WTC11 (cell line): ENCODE data around the gene CTPS2. TPM values are rescaled to one million over a fixed set of nuclear protein-coding genes. Genes with fewer than 3 reads are reported as not detected.

ENCODE experiments used
- ATAC-seq: fragments of 200-7000 bp; cut with Tn5 transposase; 2 replicates; pipeline ENCODE4 v1.10.0; 2021; ENCODE audit warnings: mild to moderate bottlenecking, moderate library complexity
- CTCF ChIA-PET: fragments of 300-600 bp; sonication (Branson Sonifier 250); formaldehyde crosslinking; loops from one replicate; lab custom pipeline; 2021; ENCODE audit warnings: antibody characterized with exemption; lab: Charles Lee
- POLR2A ChIA-PET: fragments of 350-600 bp; sonication (Branson Sonifier 250); formaldehyde crosslinking; loops from one replicate; lab custom pipeline; 2021; ENCODE audit warnings: antibody characterized with exemption; lab: Charles Lee
- DNase-seq: peaks from one replicate; pipeline ENCODE4 v3.0.0; 2021; ENCODE audit warnings: low spot score
- H3K27ac Mint-ChIP-seq: 2 replicates; pipeline ENCODE4 v1.8.0; 2021; ENCODE audit warnings: mixed read lengths
- H3K27me3 Mint-ChIP-seq: 2 replicates; pipeline ENCODE4 v1.8.0; 2021; ENCODE audit warnings: low read depth, mild to moderate bottlenecking, moderate library complexity, mixed read lengths
- H3K36me3 Mint-ChIP-seq: 2 replicates; pipeline ENCODE4 v1.8.0; 2021; ENCODE audit warnings: mixed read lengths
- H3K4me1 Mint-ChIP-seq: 2 replicates; pipeline ENCODE4 v1.8.0; 2022; ENCODE audit warnings: mixed read lengths
- H3K4me3 Mint-ChIP-seq: 2 replicates; pipeline ENCODE4 v1.8.0; 2021; ENCODE audit warnings: mild to moderate bottlenecking, moderate library complexity, mixed read lengths
- H3K9me3 Mint-ChIP-seq: 2 replicates; pipeline ENCODE4 v1.8.0; 2021; ENCODE audit warnings: mixed read lengths
- ELF4 ChIP-seq: sonication (generic); formaldehyde crosslinking; IDR thresholded peaks from 2 replicates; pipeline ENCODE4 v1.8.1; 2022; ENCODE audit warnings: low read depth, mild to moderate bottlenecking, moderate library complexity, missing genetic modification reagents
- JAZF1 ChIP-seq: fragments of 250-450 bp; sonication (Bioruptor Pico); IDR thresholded peaks from 2 replicates; pipeline ENCODE4 v1.9.0; 2021; ENCODE audit warnings: moderate library complexity, mild to moderate bottlenecking, inconsistent platforms
- NR2C2 ChIP-seq: sonication (generic); formaldehyde crosslinking; IDR thresholded peaks from 2 replicates; pipeline ENCODE4 v1.8.0; 2022; ENCODE audit warnings: mild to moderate bottlenecking, missing genetic modification reagents
- RELA ChIP-seq: sonication (generic); formaldehyde crosslinking; IDR thresholded peaks from 2 replicates; pipeline ENCODE4 v1.8.1; 2022; ENCODE audit warnings: missing genetic modification reagents, mild to moderate bottlenecking, borderline replicate concordance
- TEAD4 ChIP-seq: sonication (generic); formaldehyde crosslinking; IDR thresholded peaks from 2 replicates; pipeline ENCODE4 v1.8.0; 2022; ENCODE audit warnings: mild to moderate bottlenecking, missing genetic modification reagents
- ZNF317 ChIP-seq: sonication (generic); formaldehyde crosslinking; IDR thresholded peaks from 2 replicates; pipeline ENCODE4 v1.8.1; 2023; ENCODE audit warnings: low read depth, mild to moderate bottlenecking, moderate library complexity, missing genetic modification reagents, borderline replicate concordance
- total RNA-seq: library from RNA; stranded (reverse); gene quantifications from 3 replicates; pipeline ENCODE4 v1.2.3, GENCODE V29; 2021
- TF ChIP-seq, protein P1 (sequence below): sonication (generic); formaldehyde crosslinking; IDR thresholded peaks from 2 replicates; pipeline ENCODE4 v1.8.1; 2023; ENCODE audit warnings: mild to moderate bottlenecking, missing genetic modification reagents, borderline replicate concordance
- TF ChIP-seq, protein P2 (sequence below): sonication (generic); formaldehyde crosslinking; IDR thresholded peaks from 2 replicates; pipeline ENCODE4 v1.8.1; 2023; ENCODE audit warnings: mild to moderate bottlenecking, missing genetic modification reagents
- TF ChIP-seq, protein P3 (sequence below): sonication (generic); formaldehyde crosslinking; IDR thresholded peaks from 2 replicates; pipeline ENCODE4 v1.8.1; 2022; ENCODE audit warnings: low read depth, missing genetic modification reagents, borderline replicate concordance
- TF ChIP-seq, protein P4 (sequence below): fragments of 250-450 bp; sonication (Bioruptor Pico); IDR thresholded peaks from 2 replicates; pipeline ENCODE4 v1.8.0; 2021; ENCODE audit warnings: mild to moderate bottlenecking
- TF ChIP-seq, protein P5 (sequence below): sonication (generic); formaldehyde crosslinking; IDR thresholded peaks from 2 replicates; pipeline ENCODE4 v1.8.1; 2023; ENCODE audit warnings: mild to moderate bottlenecking, missing genetic modification reagents
- TF ChIP-seq, protein P6 (sequence below): fragments of 250-450 bp; sonication (Bioruptor Pico); IDR thresholded peaks from 2 replicates; pipeline ENCODE4 v1.9.0; 2021; ENCODE audit warnings: mild to moderate bottlenecking, borderline replicate concordance
- TF ChIP-seq, protein P7 (sequence below): sonication (generic); formaldehyde crosslinking; IDR thresholded peaks from 2 replicates; pipeline ENCODE4 v1.8.0; 2022; ENCODE audit warnings: mild to moderate bottlenecking, missing genetic modification reagents

CTPS2 gene
- total RNA-seq, 1 experiment from 2014 or later, result 23.2 TPM

DNA sequence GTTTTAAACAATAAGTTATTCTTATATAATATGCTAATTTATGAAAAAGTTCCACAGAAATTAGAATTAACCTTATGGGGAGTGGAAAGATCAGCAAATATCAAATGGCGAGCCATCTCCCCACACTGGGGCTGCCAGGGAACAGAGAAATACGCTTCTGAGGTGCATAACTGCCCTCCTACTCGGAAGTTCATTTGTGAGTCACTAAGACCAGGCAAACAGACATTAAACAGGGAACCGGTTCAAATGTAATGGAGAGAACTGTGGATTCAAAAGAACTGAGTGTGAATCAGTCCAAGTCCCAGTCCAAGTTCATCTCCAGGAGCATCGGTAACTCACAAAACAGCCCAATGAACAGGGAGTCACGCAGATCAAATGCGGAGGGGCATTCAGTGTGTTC, 73.9 kb downstream of the CTPS2 start (continued):
- TF ChIP-seq, protein P1, sequence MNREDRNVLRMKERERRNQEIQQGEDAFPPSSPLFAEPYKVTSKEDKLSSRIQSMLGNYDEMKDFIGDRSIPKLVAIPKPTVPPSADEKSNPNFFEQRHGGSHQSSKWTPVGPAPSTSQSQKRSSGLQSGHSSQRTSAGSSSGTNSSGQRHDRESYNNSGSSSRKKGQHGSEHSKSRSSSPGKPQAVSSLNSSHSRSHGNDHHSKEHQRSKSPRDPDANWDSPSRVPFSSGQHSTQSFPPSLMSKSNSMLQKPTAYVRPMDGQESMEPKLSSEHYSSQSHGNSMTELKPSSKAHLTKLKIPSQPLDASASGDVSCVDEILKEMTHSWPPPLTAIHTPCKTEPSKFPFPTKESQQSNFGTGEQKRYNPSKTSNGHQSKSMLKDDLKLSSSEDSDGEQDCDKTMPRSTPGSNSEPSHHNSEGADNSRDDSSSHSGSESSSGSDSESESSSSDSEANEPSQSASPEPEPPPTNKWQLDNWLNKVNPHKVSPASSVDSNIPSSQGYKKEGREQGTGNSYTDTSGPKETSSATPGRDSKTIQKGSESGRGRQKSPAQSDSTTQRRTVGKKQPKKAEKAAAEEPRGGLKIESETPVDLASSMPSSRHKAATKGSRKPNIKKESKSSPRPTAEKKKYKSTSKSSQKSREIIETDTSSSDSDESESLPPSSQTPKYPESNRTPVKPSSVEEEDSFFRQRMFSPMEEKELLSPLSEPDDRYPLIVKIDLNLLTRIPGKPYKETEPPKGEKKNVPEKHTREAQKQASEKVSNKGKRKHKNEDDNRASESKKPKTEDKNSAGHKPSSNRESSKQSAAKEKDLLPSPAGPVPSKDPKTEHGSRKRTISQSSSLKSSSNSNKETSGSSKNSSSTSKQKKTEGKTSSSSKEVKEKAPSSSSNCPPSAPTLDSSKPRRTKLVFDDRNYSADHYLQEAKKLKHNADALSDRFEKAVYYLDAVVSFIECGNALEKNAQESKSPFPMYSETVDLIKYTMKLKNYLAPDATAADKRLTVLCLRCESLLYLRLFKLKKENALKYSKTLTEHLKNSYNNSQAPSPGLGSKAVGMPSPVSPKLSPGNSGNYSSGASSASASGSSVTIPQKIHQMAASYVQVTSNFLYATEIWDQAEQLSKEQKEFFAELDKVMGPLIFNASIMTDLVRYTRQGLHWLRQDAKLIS (CRISPR knock-in tag), result no peak
- TF ChIP-seq, protein P2, sequence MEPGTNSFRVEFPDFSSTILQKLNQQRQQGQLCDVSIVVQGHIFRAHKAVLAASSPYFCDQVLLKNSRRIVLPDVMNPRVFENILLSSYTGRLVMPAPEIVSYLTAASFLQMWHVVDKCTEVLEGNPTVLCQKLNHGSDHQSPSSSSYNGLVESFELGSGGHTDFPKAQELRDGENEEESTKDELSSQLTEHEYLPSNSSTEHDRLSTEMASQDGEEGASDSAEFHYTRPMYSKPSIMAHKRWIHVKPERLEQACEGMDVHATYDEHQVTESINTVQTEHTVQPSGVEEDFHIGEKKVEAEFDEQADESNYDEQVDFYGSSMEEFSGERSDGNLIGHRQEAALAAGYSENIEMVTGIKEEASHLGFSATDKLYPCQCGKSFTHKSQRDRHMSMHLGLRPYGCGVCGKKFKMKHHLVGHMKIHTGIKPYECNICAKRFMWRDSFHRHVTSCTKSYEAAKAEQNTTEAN, result no peak
- TF ChIP-seq TEAD4 (CRISPR knock-in tag), result no peak
- TF ChIP-seq, all 79 proteins: peak for 0

DNA sequence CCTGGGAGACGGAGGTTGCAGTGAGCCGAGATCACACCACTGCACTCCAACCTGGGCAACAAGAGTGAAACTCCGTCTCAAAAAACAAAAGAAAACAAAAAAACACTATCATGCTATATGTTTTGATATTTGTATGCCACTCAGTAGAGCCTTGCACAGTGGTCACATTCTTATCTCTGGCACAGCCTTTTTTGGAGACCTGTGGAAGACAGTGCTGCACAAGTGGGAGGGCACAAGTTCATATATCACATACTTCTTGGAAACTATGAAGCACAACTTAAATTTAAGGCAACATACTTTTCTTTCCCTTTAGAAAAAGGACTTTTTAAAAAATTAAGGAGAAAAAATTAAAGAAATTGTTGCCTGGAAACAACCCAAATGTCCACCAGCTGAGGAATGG, 76.9 kb downstream of the CTPS2 start:
- Mint-ChIP-seq H3K4me1 (no peaks in the 10 kb centered on the region; the same call in 1 of the 2 replicates), H3K36me3 (peaks cover 32% of the 10 kb centered on the region), H3K27ac (no peak overlapping the region), H3K9me3 (no peaks in the 10 kb centered on the region), H3K27me3 (no peaks in the 10 kb centered on the region), H3K4me3 (no peak overlapping the region)
- POLR2A ChIA-PET, result interaction anchor here (0.6 kb wide), 1 partner anchor 37 kb away, joined by 6 read pairs; no protein-coding TSS in a partner anchor
- DNase-seq (no peak), ATAC-seq (no peak)
- CTCF ChIA-PET, result no interaction called here
- TF ChIP-seq, protein P3, sequence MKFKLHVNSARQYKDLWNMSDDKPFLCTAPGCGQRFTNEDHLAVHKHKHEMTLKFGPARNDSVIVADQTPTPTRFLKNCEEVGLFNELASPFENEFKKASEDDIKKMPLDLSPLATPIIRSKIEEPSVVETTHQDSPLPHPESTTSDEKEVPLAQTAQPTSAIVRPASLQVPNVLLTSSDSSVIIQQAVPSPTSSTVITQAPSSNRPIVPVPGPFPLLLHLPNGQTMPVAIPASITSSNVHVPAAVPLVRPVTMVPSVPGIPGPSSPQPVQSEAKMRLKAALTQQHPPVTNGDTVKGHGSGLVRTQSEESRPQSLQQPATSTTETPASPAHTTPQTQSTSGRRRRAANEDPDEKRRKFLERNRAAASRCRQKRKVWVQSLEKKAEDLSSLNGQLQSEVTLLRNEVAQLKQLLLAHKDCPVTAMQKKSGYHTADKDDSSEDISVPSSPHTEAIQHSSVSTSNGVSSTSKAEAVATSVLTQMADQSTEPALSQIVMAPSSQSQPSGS (CRISPR knock-in tag), result no peak
- TF ChIP-seq ZNF317, result no peak

DNA sequence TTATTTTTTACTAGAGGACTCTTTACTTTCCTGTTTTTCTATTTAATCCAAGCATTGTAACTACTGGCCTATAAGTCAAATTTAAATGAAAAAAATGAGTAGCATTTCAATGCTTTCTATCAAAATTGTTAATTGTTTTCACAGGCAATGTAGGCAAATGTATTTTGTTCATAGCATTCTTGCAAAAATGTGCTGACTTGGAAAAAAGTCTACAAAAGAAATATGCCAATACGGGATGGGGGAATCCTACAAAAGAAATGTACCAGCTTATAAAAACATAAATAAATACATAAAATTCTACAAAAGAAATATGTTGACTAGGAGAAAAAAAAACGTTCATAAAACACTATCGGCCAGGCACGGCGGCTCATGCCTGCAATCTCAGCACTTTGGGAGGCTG, 77.4 kb downstream of the CTPS2 start:
- Mint-ChIP-seq H3K27ac (no peak overlapping the region), H3K4me1 (peaks cover under 1% of the 10 kb centered on the region; the same call in 1 of the 2 replicates), H3K9me3 (no peaks in the 10 kb centered on the region), H3K27me3 (no peaks in the 10 kb centered on the region), H3K4me3 (no peak overlapping the region), H3K36me3 (peaks cover 31% of the 10 kb centered on the region)
- TF ChIP-seq, protein P4, sequence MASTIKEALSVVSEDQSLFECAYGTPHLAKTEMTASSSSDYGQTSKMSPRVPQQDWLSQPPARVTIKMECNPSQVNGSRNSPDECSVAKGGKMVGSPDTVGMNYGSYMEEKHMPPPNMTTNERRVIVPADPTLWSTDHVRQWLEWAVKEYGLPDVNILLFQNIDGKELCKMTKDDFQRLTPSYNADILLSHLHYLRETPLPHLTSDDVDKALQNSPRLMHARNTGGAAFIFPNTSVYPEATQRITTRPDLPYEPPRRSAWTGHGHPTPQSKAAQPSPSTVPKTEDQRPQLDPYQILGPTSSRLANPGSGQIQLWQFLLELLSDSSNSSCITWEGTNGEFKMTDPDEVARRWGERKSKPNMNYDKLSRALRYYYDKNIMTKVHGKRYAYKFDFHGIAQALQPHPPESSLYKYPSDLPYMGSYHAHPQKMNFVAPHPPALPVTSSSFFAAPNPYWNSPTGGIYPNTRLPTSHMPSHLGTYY (CRISPR knock-in tag), result no peak
- no peak for TF ChIP-seq TEAD4 (CRISPR knock-in tag)
- no peak for TF ChIP-seq RELA
- TF ChIP-seq, protein P5, sequence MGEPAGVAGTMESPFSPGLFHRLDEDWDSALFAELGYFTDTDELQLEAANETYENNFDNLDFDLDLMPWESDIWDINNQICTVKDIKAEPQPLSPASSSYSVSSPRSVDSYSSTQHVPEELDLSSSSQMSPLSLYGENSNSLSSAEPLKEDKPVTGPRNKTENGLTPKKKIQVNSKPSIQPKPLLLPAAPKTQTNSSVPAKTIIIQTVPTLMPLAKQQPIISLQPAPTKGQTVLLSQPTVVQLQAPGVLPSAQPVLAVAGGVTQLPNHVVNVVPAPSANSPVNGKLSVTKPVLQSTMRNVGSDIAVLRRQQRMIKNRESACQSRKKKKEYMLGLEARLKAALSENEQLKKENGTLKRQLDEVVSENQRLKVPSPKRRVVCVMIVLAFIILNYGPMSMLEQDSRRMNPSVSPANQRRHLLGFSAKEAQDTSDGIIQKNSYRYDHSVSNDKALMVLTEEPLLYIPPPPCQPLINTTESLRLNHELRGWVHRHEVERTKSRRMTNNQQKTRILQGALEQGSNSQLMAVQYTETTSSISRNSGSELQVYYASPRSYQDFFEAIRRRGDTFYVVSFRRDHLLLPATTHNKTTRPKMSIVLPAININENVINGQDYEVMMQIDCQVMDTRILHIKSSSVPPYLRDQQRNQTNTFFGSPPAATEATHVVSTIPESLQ, result no peak
- no peak for TF ChIP-seq NR2C2 (CRISPR knock-in tag)
- TF ChIP-seq, protein P6, sequence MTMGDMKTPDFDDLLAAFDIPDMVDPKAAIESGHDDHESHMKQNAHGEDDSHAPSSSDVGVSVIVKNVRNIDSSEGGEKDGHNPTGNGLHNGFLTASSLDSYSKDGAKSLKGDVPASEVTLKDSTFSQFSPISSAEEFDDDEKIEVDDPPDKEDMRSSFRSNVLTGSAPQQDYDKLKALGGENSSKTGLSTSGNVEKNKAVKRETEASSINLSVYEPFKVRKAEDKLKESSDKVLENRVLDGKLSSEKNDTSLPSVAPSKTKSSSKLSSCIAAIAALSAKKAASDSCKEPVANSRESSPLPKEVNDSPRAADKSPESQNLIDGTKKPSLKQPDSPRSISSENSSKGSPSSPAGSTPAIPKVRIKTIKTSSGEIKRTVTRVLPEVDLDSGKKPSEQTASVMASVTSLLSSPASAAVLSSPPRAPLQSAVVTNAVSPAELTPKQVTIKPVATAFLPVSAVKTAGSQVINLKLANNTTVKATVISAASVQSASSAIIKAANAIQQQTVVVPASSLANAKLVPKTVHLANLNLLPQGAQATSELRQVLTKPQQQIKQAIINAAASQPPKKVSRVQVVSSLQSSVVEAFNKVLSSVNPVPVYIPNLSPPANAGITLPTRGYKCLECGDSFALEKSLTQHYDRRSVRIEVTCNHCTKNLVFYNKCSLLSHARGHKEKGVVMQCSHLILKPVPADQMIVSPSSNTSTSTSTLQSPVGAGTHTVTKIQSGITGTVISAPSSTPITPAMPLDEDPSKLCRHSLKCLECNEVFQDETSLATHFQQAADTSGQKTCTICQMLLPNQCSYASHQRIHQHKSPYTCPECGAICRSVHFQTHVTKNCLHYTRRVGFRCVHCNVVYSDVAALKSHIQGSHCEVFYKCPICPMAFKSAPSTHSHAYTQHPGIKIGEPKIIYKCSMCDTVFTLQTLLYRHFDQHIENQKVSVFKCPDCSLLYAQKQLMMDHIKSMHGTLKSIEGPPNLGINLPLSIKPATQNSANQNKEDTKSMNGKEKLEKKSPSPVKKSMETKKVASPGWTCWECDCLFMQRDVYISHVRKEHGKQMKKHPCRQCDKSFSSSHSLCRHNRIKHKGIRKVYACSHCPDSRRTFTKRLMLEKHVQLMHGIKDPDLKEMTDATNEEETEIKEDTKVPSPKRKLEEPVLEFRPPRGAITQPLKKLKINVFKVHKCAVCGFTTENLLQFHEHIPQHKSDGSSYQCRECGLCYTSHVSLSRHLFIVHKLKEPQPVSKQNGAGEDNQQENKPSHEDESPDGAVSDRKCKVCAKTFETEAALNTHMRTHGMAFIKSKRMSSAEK (CRISPR knock-in tag), result no peak
- no peak for TF ChIP-seq ELF4 (CRISPR knock-in tag)
- no peak for TF ChIP-seq JAZF1 (CRISPR knock-in tag)
- TF ChIP-seq, protein P7, sequence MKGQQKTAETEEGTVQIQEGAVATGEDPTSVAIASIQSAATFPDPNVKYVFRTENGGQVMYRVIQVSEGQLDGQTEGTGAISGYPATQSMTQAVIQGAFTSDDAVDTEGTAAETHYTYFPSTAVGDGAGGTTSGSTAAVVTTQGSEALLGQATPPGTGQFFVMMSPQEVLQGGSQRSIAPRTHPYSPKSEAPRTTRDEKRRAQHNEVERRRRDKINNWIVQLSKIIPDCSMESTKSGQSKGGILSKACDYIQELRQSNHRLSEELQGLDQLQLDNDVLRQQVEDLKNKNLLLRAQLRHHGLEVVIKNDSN (CRISPR knock-in tag), result no peak
- CTCF ChIA-PET, result no interaction called here
- POLR2A ChIA-PET, result interaction anchor here (0.6 kb wide), 1 partner anchor 38 kb away, joined by 6 read pairs; no protein-coding TSS in a partner anchor
- no peak for ATAC-seq
- no peak for DNase-seq
